Esophagus (tissue), 2 donors: Measurements from ENCODE around the gene C19orf12. TPM values are rescaled to one million over a fixed set of nuclear protein-coding genes. Genes with fewer than 3 reads are reported as not detected.

ENCODE experiments used
- H3K27ac ChIP-seq, 2 donors: one replicate each; pipeline ENCODE4 v1.5.1; 2013; ENCODE audit warnings: low read depth in 2 of 2, mild to moderate bottlenecking in 2 of 2, inconsistent platforms in 1 of 2, low read length in 1 of 2, moderate library complexity in 1 of 2
- H3K27me3 ChIP-seq, 2 donors: one replicate each; pipeline ENCODE4 v1.6.1; 2013; ENCODE audit warnings: low read length in 2 of 2, control low read depth in 1 of 2, mild to moderate bottlenecking in 1 of 2; ENCODE audit not compliant: insufficient read depth in 2 of 2, control insufficient read depth in 1 of 2
- H3K36me3 ChIP-seq, 2 donors: one replicate each; pipeline ENCODE4 v1.6.1; 2013; ENCODE audit warnings: low read length in 1 of 2; ENCODE audit not compliant: control insufficient read depth in 2 of 2, insufficient read depth in 2 of 2
- H3K4me1 ChIP-seq, 2 donors: one replicate each; pipeline ENCODE4 v1.6.1; 2013; ENCODE audit warnings: low read length in 1 of 2; ENCODE audit not compliant: control insufficient read depth in 2 of 2, insufficient read depth in 2 of 2
- H3K4me3 ChIP-seq, 2 donors: one replicate each; pipeline ENCODE4 v1.5.1; 2013; ENCODE audit warnings: low read length in 2 of 2, mild to moderate bottlenecking in 2 of 2, low read depth in 1 of 2, moderate library complexity in 1 of 2
- H3K9me3 ChIP-seq, 2 donors: one replicate each; pipeline ENCODE4 v1.6.1; 2013; ENCODE audit warnings: mild to moderate bottlenecking in 2 of 2, low read depth in 1 of 2, low read length in 1 of 2, moderate library complexity in 1 of 2; ENCODE audit not compliant: control insufficient read depth in 2 of 2, insufficient read depth in 1 of 2
- WGBS, 2 donors: extraction: QIAGEN DNeasy Blood & Tissue Kit; methylation state at CpG; one replicate each; pipeline ENCODE4 v1.1.7; 2013; 5-methylcytosine and 5-hydroxymethylcytosine counted together
- polyA plus RNA-seq, 2 donors: library from polyadenylated mRNA; stranded (reverse); fragments of 200-250 nt; gene quantifications; one replicate each; pipeline ENCODE4 v1.2.3, GENCODE V29; 2013
- donor health status: healthy with polysubstance abuse.
- donor health status: Bipolar disorder and iron deficiency.

Gene C19orf12
- polyA plus RNA-seq, 2 donors = 8.2 to 8.4 TPM

- Histone ChIP-seq H3K4me3 (no peak overlapping the region), H3K9me3 (no peaks in the 10 kb centered on the region), H3K27ac (no peak overlapping the region), H3K36me3 (no peaks in the 10 kb centered on the region), H3K27me3 (no peaks in the 10 kb centered on the region), H3K4me1 (peaks cover 4 to 11% of the 10 kb centered on the region in 2 donors)
- WGBS, 2 donors = 60 to 62% methylated on average over 10 of the region's 10 CpGs
These were observed 54.2 kb downstream of the C19orf12 start for GRCh38 chr19:29660835-29661234.

GRCh38 chr19:29658221-29658991 lies 56.7 kb downstream of the C19orf12 start:
- WGBS, 2 donors = 77 to 82% methylated on average over 5 of the region's 5 CpGs
- H3K4me1 ChIP-seq = peaks cover 0 to 8% of the 10 kb centered on the region in 2 donors
- H3K9me3 ChIP-seq = no peaks in the 10 kb centered on the region
- H3K4me3 ChIP-seq = no peak overlapping the region
- no peaks in the 10 kb centered on the region for H3K36me3 ChIP-seq
- H3K27me3 ChIP-seq = no peaks in the 10 kb centered on the region
- H3K27ac ChIP-seq = no peak overlapping the region

GRCh38 chr19:29655648-29656335 lies 59.3 kb downstream of the C19orf12 start:
- Histone ChIP-seq H3K27me3 (no peaks in the 10 kb centered on the region), H3K4me3 (no peak overlapping the region), H3K9me3 (no peaks in the 10 kb centered on the region), H3K27ac (no peak overlapping the region), H3K36me3 (no peaks in the 10 kb centered on the region), H3K4me1 (no peaks in the 10 kb centered on the region)
- 68 to 78% methylated on average over 4 of the region's 4 CpGs for WGBS, 2 donors

- H3K4me1 ChIP-seq = no peaks in the 10 kb centered on the region
These were observed 61.7 kb downstream of the C19orf12 start for GRCh38 chr19:29653398-29653797.

GRCh38 chr19:29651622-29652394 lies 63.3 kb downstream of the C19orf12 start:
- Histone ChIP-seq H3K36me3 (no peaks in the 10 kb centered on the region), H3K4me3 (no peak overlapping the region), H3K27me3 (no peaks in the 10 kb centered on the region), H3K4me1 (no peaks in the 10 kb centered on the region), H3K9me3 (no peaks in the 10 kb centered on the region), H3K27ac (no peak overlapping the region)
- 89% methylated on average over 7 of the region's 7 CpGs for WGBS, 2 donors

More at GRCh38 chr19:29653398-29653797, 61.7 kb downstream of the C19orf12 start:
- Histone ChIP-seq H3K4me3 (no peak overlapping the region), H3K27me3 (no peaks in the 10 kb centered on the region), H3K9me3 (no peaks in the 10 kb centered on the region), H3K36me3 (no peaks in the 10 kb centered on the region), H3K27ac (no peak overlapping the region)
- 89 to 90% methylated on average over 5 of the region's 5 CpGs for WGBS, 2 donors

- H3K27me3 ChIP-seq = no peaks in the 10 kb centered on the region
- H3K9me3 ChIP-seq = no peaks in the 10 kb centered on the region
- no peak overlapping the region for H3K27ac ChIP-seq
- H3K36me3 ChIP-seq = no peaks in the 10 kb centered on the region
- no peak overlapping the region for H3K4me3 ChIP-seq
- 55 to 64% methylated on average over 7 of the region's 7 CpGs for WGBS, 2 donors
- no peaks in the 10 kb centered on the region for H3K4me1 ChIP-seq
These were observed 64.2 kb downstream of the C19orf12 start for GRCh38 chr19:29650772-29651387.

Other genes starting within 250 kb of the C19orf12 start
- not detected for gene VSTM2B, start 189.3 kb downstream of the C19orf12 start, polyA plus RNA-seq
- 10 to 100 TPM; 36.6 to 72.4 TPM for gene POP4, start 109.0 kb downstream of the C19orf12 start, polyA plus RNA-seq
- 10 to 100 TPM; 15.1 to 33.6 TPM for gene PLEKHF1, start 49.8 kb downstream of the C19orf12 start, polyA plus RNA-seq
- 1 to 10 TPM; 4.9 to 5.2 TPM for gene CCNE1, start 96.7 kb upstream of the C19orf12 start, polyA plus RNA-seq
- 10 to 100 TPM; 12.7 to 25.8 TPM for gene URI1, start 227.0 kb upstream of the C19orf12 start, polyA plus RNA-seq